GM19468 (cell line): ENCODE results near the gene COL23A1.

Experiments used
- ATAC-seq: cut with Tn5 transposase; IDR thresholded peaks from one replicate; pipeline ENCODE4 v1.9.1; 2021; ENCODE audit warnings: mild to moderate bottlenecking, moderate library complexity, moderate number of reproducible peaks; ENCODE audit not compliant: unreplicated experiment; ENCODE audit errors: extremely low read depth

Gene COL23A1

DNA sequence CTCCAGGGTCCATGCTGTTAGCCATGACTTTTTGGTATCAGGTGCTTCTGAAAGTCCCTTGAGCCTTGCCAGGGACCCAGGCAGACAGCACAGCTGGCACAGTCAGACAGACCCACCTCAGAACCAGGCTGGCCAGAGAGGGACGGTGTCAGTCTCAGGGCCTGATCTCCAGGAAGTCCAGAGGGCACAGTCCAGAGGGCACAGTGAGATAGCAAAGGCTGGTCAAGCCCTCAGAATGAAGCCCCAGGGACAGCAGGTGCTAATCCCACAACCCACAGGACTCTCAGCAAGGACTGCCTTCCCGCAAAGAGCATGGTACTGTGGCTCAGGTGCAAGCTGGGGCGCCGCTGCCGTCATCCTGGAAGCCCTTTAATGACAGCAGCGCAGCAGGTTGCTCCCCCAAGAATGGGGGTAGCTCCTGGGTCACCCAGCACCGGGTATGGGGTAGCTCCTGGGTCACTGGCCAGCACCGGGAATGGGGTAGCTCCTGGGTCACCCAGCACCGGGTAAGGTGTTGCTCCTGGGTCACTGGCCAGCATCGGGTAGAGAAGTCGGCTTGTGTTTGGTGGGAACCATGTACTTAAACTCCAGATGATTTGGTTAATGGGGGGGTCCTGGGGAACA lies 252.0 kb downstream of the COL23A1 start:
- ATAC-seq: no peak

DNA sequence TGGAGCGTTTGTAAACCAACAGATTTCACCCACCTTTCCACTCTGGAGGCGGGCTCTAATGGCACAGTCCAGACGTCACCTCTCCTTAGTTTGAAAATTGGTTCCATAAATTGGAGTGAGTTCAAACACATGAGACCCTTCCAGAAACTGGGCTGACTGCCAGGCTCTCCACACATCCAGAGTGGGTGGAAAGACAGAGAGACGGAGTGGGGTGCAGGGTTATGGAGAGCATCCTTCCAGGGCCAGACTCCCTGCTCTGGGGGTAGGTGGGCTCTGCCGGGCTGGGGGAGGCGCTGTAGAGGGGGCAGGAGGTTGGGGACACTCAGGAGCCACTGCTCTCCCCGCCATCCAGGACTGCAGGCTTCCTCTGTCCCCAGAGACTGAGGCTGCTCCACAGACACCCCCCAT lies 252.9 kb downstream of the COL23A1 start:
- ATAC-seq: no peak

DNA sequence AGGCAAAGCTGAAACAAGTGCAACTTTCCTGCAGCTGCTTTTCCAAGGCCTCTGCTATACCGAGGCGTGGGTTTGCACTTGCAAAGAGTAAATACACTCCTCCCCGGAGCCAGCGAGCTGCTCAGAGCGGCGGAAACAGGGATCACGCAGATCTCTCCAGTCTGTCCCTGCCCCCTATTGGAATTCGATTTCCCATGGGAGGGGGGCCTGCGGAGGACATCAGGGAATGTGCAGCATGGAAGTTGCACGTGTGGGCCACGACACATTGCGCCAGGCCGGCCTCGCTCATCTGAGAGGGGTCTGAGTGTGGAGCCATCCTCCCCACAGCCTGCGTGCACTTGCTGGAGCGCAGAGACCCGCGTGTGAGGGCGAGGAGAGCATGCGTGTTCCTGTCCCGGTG lies 253.3 kb downstream of the COL23A1 start:
- ATAC-seq: no peak

DNA sequence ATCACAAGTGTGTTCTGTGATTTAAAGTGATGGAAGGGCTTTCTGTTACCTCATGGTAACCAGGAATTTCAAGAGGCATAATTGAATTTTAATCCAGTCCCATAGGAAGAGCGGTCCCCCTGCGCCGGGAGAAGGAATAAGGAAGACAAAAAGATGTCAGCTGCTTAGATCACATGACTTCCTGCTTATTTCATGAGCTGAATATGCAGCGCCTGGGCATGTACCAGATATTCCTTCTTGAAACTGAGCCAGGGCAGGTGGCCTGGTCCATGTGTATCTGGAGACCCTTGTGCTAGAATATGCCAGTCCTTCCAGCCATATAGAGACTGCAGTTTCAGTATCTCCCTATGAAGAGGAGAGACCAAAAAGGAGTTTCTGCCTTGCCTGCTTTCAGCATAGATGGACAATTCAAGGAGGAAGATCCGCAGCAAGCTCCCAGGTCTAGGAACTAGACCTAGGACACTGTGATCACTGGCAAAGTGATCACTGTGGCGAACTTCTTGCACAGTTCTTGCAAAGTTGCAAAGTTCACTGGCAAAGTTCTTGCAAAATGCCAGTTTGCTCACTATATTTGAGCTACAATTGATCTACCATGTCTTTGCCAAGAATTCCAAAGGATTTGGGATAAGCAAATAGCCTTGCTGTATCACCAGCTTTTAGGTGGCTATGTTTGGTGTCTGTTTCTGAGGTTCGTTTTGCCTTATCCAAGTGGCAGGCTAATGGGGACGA lies 254.7 kb downstream of the COL23A1 start:
- no peak for ATAC-seq

DNA sequence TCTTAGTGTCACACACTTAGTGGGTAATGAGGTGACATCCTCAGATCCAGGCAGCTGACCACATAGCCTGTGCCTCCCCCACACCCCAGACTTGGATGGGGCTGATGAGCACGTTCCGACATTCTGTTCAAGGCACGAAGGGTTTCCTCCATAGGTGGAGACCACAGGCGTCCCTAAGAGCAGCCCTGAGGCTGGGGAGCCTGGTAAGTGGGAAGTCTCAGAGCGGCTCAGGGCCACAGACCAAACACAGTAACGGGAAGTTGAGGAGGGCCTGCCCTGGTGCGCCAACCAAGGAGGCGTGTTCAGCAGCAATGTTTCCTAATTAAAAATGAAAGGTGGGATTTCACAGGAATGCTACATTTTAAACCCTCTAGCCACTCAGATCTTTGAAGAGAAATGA lies 255.3 kb downstream of the COL23A1 start:
- no peak for ATAC-seq

DNA sequence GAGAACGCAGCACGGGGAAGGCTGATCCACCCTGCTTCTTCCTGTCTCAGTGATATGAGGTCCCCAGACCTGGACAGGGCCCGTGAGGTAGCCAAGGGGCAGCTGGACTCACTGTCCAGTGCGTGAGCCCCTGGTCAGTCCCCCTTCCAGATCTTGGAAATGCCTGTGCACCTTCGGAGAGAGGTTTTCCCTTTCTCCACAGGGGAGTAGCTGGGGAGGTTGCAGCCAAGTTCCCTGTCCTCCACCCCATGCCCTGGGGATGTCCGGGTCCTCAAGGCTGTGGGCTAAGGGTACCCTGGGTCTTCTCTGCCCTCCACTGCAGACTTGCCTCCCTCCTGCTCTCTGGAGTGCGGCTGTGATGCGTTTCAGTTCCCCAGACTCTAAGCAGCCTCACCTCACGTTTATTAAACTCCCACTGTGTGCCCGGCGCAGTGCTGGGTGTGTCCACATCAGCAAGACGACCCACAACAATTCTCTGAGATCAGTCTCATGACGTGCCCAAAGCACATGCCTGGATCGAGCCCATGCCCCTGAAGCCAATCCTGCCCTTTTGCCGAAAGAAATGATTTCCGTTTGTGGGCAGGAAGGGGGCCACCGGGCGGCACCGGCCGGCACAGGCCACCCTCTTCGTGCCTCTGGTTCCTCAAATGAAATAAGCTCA lies 256.2 kb downstream of the COL23A1 start:
- ATAC-seq: no peak

DNA sequence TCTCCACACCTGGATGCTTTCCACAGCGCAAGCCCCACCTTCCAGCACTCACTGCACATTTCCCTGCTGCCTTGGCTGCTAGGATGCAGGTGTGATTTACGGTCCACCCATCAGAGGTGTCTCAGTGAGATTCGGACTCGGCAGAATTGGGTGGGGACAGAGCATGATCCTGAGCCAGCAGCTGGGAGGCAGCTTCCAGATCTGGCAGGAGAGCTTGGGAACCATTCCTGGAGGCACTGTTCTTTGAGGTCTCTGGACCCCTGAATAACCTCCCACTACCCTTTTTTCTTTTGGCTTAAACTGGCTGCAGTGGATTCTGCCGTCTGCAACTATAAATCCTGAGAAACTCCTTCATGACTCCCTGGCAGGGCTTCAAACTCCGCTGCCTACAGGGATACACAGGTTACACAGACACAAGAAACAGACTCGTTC lies 258.0 kb downstream of the COL23A1 start:
- no peak for ATAC-seq

DNA sequence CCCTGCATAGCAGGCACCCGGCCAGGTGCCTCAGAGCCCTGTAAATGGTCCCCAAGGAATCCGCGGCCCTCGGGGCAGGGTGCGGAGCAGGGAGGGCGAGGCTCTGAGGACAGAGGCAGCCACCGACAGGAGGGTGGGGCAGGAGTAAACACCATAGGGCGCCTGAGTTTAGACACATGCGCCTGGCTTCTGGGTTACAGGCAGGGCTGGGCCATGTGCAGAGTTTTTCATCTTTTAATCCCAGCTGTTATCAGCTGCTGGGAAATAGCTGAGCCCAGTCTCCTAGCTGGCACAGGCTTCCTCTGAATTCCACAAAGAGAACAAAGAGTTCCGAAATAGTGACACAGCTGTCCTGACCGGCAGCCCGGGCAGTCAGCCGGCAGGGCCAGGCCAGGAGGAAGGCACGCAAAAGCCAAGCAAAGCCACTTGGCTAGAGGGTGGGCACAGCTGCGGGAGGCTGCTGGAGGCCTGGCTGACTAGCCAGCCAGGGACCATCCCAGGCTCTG lies 258.6 kb downstream of the COL23A1 start:
- no peak for ATAC-seq

DNA sequence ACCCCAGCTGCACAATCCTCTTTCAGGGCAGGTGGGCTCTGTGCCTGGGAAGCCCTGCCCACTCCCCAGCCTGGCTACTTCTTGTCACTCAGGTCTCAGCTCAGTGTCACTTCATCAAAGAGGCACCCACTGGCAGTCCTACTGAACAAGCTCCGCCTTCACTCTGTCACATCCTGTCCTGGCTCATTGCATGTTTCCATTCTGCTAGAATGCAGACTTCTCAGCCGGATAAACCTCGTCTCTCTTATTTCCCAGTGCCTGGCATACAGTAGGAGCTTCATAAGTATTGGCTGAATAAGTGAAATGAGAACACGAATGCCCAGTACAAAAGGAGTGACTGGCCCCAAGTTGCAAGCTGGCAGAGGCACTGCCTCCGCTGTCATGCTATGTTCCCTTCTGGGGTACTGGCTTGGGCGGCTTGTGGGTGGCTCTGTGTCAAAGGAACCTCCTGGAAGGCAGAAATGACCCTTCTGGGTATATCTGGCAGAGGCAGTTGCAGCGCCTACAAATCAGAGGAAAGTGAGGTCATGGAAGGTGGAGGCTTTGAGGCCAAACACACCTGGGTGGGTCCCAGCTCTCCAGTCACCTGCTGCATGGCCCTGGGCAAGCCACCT lies 259.3 kb downstream of the COL23A1 start:
- ATAC-seq: no peak

DNA sequence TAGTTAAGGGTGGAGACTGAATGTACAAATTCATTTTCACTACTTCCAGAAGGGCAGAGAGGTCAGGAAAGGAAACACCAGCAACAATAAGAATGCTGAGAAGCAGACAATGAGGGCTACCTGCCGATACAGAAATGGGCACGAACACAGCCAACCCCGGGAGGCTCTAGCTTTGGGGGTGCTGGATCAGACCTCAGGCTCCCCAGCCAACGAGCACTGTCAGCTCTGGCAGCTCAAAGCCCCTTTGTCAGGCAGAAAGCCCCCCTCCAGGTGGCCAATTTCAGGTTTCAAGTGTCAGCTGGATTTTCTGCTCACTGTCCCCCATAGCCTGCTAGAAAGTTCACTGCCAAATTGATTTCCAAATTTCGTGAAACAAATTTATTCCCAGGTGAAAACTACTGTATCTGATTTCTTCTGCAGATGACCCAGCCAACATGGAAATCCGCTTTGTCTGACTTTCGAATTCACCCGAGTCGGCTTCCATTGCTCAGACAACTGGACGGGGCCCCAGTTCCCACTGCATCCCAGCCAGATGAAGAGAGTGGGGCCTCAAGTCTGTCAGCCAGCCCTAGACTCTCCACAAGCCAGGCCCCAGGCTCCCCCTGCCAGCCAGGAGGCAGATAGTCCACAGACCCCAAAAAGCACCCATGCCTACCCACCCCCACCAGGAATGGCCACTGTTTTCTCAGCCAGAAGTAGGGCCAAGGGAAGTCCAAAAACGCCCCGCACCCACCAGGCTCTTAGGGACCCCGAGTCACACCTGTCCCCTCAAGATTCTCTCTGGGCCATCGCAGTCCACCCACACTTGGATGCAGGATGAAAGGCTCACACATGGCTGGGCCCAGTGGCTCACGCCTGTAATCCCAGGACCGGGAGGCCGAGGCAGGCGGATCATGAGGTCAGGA lies 261.1 kb downstream of the COL23A1 start:
- ATAC-seq: no peak

DNA sequence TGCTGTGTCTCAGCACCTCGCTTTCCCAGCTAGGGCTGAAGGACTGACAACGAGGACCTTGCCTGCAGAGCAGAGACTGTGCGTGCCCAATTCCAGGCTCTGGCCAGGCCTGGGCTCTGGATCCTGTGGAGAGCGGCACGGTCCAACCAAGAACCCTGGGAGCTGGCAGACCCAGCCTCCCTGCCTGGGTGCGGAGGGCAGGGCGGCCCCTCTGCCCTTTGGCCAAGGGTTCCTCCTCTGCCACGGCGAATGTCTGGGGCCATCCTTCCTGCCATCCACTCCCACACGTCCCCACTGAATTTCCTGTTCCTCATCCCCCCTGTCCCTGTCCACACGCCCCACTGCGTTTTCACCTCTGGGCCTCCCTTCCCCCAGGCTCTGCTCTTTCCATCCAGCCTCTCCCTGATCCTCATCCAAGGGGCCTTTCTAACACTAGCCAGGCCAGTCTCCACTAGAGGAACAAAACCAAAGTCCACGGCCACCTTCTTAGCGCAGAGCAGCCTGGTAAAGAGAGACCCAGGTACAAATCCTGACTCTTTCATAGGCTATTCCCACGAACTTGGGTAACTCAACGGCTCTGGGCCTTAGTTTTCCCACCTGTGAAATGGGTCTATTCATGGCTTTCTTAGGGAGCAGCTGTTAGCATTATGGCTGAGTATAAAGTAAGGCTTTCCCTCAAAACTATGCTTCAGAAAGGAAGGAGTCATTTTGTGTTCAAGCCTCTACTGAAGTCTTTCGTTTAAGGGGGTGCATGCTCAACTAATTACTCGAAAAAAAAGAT lies 262.1 kb downstream of the COL23A1 start:
- ATAC-seq: no peak

DNA sequence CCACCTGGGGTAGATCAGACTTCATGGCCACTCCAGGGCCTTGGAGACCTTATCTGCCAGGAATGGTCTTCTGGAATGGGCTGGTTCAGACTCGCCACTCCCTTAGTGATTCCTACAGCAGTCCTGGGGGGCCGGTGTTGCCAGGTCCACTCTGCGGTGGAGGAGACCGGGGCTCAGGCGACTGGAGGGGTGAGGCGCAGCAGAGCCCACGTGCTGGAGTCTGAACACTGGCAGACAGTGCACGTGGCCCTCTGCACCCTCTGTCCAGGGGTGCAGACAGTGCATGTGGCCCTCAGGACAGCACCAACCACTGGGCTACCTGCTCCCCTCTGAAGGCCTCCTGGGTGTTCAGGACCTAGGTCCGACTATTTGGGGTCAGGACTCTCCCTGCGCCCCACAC lies 262.7 kb downstream of the COL23A1 start:
- no peak for ATAC-seq

DNA sequence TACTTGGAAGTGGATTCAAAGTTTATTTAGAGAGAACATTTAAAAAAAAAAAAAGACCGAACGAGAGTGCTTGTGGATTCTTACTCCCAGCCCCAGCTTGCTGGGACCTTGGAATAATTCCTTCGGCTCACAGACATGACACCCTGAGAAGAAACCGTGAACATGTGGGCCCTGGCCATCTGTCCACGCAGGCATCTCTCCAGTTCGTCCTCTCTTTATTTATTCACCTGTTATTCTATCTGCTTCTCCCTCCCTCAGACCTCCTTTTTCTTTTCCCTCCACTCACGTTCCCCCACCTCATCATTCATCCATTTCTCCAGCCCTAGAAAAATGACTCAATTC lies 263.8 kb downstream of the COL23A1 start:
- ATAC-seq: no peak

DNA sequence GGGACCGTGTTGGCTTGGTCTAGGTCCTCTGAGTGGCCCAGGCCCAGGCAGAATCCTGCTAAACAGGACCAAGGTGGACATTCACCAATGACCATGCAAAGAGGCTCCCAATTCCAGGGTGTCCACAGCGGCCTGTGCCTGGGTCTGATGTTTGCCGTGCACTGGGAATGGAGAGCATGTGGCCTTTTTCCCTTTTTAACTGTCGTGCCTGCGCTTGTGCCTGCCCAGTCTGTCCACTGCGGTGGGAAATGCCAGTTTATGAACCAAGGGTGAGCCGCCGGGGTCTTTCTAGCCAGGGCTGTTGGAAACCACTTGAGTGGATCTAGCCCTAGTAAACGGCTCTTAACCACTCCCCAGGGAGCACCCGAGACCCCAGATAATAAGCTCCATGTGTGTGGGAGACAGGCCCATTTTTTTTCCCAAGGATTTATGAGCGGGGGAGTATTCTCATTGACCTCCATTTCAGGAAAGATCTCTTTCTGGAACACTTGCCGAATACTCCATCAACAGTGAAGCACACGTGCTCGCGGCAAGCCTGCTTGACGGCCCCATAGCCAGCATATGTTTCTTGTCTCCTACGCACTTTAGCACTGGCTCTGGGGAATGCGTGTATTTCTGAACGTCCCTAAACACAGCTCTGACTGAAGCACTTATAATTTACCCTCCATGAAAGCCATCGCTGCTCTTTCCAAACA lies 264.4 kb downstream of the COL23A1 start:
- no peak for ATAC-seq

DNA sequence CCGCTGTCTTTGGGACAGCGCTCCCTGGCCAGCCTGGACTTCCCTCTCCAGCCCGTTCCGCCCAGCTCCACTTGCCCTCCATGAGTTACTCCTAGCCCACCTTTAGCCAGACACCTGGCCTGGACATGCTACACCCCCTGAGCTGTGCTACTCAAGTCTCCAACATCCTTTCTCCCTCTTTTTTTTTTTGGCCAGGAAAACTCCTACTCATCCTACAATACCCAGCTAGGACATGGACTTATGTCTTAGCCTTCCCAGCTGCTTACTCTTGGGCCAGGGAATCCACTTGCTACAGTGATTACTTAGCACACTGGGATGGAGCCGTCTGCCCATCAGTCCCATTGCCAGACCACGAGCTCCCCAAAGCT lies 264.9 kb downstream of the COL23A1 start:
- ATAC-seq: no peak

DNA sequence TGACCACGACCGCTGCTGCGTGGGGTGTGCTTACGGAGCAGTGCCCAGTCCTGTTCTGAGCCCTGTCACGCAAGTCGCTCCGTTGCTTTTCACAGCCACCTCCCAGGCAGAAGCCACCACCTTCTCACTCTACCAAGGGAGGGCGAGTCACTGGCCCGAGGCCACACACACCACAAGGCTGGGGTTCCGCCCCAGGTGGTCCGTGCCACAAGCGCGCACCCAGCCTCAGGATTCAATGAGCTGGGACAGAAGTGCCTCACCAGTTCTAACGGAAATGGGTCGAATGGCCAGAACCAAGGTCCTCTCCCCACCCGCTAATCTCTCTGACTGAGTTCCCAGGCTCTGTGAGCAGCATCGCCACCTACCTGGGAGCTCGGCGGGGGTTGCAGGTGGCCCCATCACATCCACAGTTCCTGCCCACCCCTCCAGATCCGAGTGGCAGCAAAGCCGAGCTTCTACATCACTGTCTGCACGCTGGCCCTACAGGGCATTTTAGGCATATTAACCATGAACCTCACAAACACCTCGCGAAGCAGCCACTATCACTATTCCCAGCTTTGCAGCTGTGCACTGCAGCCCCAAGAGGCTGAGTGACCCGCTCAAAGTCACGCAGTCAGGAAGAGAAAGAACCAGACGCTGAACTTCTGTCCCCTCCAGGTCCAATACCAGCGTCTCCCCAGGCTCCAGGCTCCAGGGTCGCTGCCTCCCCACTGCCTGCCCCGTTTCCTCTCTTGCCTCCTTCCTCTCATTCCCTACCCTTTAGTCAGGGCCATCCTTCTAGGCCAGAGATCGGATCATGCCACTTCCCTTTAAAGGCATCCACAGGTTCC lies 265.5 kb downstream of the COL23A1 start:
- peak; percentile 38 for ATAC-seq

DNA sequence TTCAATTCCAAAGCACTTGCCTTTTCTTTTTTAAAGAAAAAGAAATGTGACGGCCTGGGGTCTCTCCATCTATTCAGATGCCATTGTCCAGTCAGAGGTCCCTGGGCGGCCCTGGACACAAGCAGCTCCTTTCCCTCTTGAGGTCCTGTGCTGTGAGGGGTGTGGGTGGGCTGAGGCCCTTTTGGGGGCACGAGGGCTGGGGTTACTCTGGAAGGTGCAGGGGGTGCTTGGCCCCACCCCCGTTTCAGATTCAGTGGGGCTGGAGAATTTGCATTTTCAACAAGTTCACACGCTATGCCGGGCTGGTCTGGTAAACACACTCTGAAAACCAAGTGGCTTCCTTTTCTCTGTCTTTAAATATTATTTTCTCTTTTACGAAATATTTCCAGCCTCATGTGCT lies 266.2 kb downstream of the COL23A1 start:
- ATAC-seq: no peak

DNA sequence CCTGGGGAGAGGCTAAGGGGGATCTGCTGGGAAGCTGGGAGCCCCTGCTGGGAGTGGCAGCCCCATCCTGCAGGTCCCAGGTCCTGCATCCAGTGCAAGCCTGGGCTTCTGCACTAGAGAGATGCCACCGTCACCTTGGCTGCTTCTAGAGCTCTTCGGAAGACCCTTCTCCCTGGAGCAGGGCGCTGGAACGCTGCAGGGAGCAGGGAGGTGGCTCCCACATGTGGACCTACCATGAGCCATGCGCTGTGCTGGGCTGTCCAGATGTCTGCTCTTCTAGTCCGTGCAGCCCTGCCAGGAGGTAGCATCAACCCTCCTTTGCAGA lies 266.7 kb downstream of the COL23A1 start:
- ATAC-seq: no peak
